ENCODE results near the gene GRIA1. TPM values are rescaled to one million over a fixed set of nuclear protein-coding genes. Genes with fewer than 3 reads are reported as not detected.
"Not testable (repeated sequence)": the region's sequence is repeated elsewhere in the genome, so short reads cannot be mapped to it uniquely, and the experiment has no call there.

The GRIA1 gene
- total RNA-seq, 4 donors from 2014 or later, result 1.7 TPM; not detected in 3

GRCh38 chr5:153718713-153719112, 228.2 kb downstream of the GRIA1 start:
- Histone ChIP-seq H3K9me3 (no peaks in the 10 kb centered on the region), H3K4me1 (no peaks in the 10 kb centered on the region), H3K27me3 (no peaks in the 10 kb centered on the region), H3K27ac (no peak overlapping the region), H3K4me3 (no peak overlapping the region), H3K36me3 (no peaks in the 10 kb centered on the region)
- TF ChIP-seq CTCF (IDR thresholded peaks at IDR 0.05) (no peak), POLR2A (IDR thresholded peaks at IDR 0.05) (no peak)
- DNase-seq, result no peak

- no peak overlapping the region for H3K27ac ChIP-seq
- no peaks in the 10 kb centered on the region for H3K9me3 ChIP-seq
- H3K27me3 ChIP-seq, result no peaks in the 10 kb centered on the region
- no peak overlapping the region for H3K4me3 ChIP-seq
- no peak for DNase-seq
- TF ChIP-seq POLR2A (IDR thresholded peaks at IDR 0.05) (no peak), CTCF (IDR thresholded peaks at IDR 0.05) (no peak)
- H3K36me3 ChIP-seq, result no peaks in the 10 kb centered on the region
- H3K4me1 ChIP-seq, result no peaks in the 10 kb centered on the region
Observed at GRCh38 chr5:153719324-153719723, 228.9 kb downstream of the GRIA1 start.

GRCh38 chr5:153723022-153723610, 232.6 kb downstream of the GRIA1 start:
- H3K27ac ChIP-seq, DNase-seq, H3K4me1 ChIP-seq, H3K36me3 ChIP-seq, H3K4me3 ChIP-seq, H3K9me3 ChIP-seq, H3K27me3 ChIP-seq: not testable (repeated sequence)

GRCh38 chr5:153742060-153742459, 251.6 kb downstream of the GRIA1 start:
- Histone ChIP-seq H3K4me3 (no peak overlapping the region), H3K9me3 (no peaks in the 10 kb centered on the region), H3K4me1 (no peaks in the 10 kb centered on the region), H3K36me3 (no peaks in the 10 kb centered on the region), H3K27ac (no peak overlapping the region), H3K27me3 (no peaks in the 10 kb centered on the region)
- DNase-seq, result no peak
- TF ChIP-seq CTCF (IDR thresholded peaks at IDR 0.05) (no peak), POLR2A (IDR thresholded peaks at IDR 0.05) (no peak)

- H3K36me3 ChIP-seq, result no peaks in the 10 kb centered on the region
- no peaks in the 10 kb centered on the region for H3K9me3 ChIP-seq
- no peaks in the 10 kb centered on the region for H3K27me3 ChIP-seq
- no peaks in the 10 kb centered on the region for H3K4me1 ChIP-seq
- no peak for DNase-seq
- H3K27ac ChIP-seq, result no peak overlapping the region
- no peak overlapping the region for H3K4me3 ChIP-seq
- no peak for TF ChIP-seq CTCF (IDR thresholded peaks at IDR 0.05)
- no peak for TF ChIP-seq POLR2A (IDR thresholded peaks at IDR 0.05)
Observed at GRCh38 chr5:153744751-153745150, 254.3 kb downstream of the GRIA1 start.

- H3K9me3 ChIP-seq, result no peaks in the 10 kb centered on the region
- TF ChIP-seq CTCF (IDR thresholded peaks at IDR 0.05) (no peak), POLR2A (IDR thresholded peaks at IDR 0.05) (no peak)
- no peaks in the 10 kb centered on the region for H3K36me3 ChIP-seq
- H3K27ac ChIP-seq, result no peak overlapping the region
- no peak overlapping the region for H3K4me3 ChIP-seq
- H3K27me3 ChIP-seq, result no peaks in the 10 kb centered on the region
- H3K4me1 ChIP-seq, result no peaks in the 10 kb centered on the region
- DNase-seq, result no peak
Observed at GRCh38 chr5:153745778-153746395, 255.4 kb downstream of the GRIA1 start.
